RPMI7951 (cell line): ENCODE measurements around the gene NPIPA5. TPM values are rescaled to one million over a fixed set of nuclear protein-coding genes. Genes with fewer than 3 reads are reported as not detected.

Experiments used
- total RNA-seq: library from RNA; depleted of rRNA; stranded (reverse); fragments of >200 nt; shearing (Covaris generic); gene quantifications from 2 replicates; pipeline ENCODE4 v1.2.3, GENCODE V29; 2014; rRNA removed

Gene NPIPA5
- total RNA-seq, 1 experiment from 2014 or later = 2.4 TPM

Other genes starting within 250 kb of the NPIPA5 start
- gene MPV17L, start 17.5 kb upstream of the NPIPA5 start, total RNA-seq = 0.68 TPM in 1 of 2 replicates, not detected in the other
- gene BMERB1, start 56.3 kb upstream of the NPIPA5 start, total RNA-seq = 18.5 and 21.1 TPM in 2 replicates